ENCODE measurements around the gene UCKL1. TPM values are rescaled to one million over a fixed set of nuclear protein-coding genes. Genes with fewer than 3 reads are reported as not detected.
"Not testable (repeated sequence)": the region's sequence is repeated elsewhere in the genome, so short reads cannot be mapped to it uniquely, and the experiment has no call there.

Gene UCKL1
- total RNA-seq, 4 donors from 2014 or later = 31.2 to 96.0 (median 50.0) TPM

DNA sequence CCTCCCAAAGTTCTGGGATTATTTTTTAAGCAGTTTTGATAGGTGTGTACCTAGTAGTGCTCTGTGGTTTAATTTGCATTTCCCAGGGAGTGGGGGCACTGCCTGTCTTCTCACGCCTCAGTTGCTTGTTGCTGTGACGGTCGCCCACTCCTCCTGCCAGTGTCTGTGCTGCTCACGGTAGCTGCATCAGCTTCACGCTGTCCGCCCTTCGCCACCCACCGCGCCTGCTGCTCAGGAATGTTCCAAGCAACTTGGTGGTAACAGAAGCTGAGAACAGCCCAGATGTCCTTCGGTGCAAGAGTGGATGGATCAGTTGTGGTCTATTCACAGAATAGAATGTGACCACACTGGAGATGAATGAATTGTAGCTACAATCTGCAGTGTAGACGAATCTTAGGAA lies 38.4 kb downstream of the UCKL1 start:
- 76 to 88% methylated on average over 11 of the region's 11 CpGs for WGBS, 2 donors

DNA sequence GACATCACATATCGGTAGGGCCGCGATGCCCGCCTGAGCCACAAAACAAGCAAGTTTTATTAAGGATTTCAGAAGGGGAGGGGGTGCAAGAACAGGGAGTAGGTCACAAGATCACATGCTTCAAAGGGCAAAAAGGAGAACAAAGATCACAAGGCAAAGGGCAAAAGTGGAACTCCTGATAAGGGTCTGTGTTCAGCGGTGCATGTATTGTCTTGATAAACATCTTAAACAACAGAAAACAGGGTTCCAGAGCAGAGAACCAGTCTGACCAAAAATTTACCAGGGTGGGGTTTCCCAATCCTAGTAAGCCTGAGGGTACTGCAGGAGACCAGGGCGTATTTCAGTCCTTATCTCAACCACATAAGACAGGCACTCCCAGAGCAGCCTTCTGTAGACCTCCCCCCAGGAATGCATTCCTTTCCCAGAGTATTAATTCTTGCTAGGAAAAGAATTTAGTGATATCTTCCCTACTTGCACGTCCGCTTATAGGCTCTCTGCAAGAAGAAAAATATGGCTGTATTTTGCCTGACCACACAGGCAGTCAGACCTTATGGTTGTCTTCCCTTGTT lies 39.8 kb downstream of the UCKL1 start:
- 75 to 80% methylated on average over 8 of the region's 8 CpGs for WGBS, 2 donors
- H3K4me3 ChIP-seq; H3K27me3 ChIP-seq; H3K27ac ChIP-seq; H3K9me3 ChIP-seq; DNase-seq (ENCODE audit: low spot score in 2 of 2): not testable (repeated sequence)
- H3K4me1 ChIP-seq = peaks cover 0 to 19% (median 0%) of the 10 kb centered on the region in 4 donors
- peaks cover 0 to 31% (median 0%) of the 10 kb centered on the region in 3 donors for H3K36me3 ChIP-seq

More for the DNA sequence above, 38.4 kb downstream of the UCKL1 start:
- Histone ChIP-seq H3K36me3 (peaks cover 0 to 36% (median 0%) of the 10 kb centered on the region in 3 donors), H3K27me3 (no peaks in the 10 kb centered on the region), H3K4me3 (no peak overlapping the region), H3K9me3 (peaks cover 0 to 9% (median 0%) of the 10 kb centered on the region in 4 donors), H3K27ac (no peak overlapping the region), H3K4me1 (peaks cover 0 to 9% (median 0%) of the 10 kb centered on the region in 4 donors)
- TF ChIP-seq POLR2A (IDR thresholded peaks at IDR 0.05) = no peak
- TF ChIP-seq, protein P1, sequence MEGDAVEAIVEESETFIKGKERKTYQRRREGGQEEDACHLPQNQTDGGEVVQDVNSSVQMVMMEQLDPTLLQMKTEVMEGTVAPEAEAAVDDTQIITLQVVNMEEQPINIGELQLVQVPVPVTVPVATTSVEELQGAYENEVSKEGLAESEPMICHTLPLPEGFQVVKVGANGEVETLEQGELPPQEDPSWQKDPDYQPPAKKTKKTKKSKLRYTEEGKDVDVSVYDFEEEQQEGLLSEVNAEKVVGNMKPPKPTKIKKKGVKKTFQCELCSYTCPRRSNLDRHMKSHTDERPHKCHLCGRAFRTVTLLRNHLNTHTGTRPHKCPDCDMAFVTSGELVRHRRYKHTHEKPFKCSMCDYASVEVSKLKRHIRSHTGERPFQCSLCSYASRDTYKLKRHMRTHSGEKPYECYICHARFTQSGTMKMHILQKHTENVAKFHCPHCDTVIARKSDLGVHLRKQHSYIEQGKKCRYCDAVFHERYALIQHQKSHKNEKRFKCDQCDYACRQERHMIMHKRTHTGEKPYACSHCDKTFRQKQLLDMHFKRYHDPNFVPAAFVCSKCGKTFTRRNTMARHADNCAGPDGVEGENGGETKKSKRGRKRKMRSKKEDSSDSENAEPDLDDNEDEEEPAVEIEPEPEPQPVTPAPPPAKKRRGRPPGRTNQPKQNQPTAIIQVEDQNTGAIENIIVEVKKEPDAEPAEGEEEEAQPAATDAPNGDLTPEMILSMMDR (IDR thresholded peaks at IDR 0.05) = no peak
- no peak for TF ChIP-seq EP300 (IDR thresholded peaks at IDR 0.05)
- DNase-seq (ENCODE audit: low spot score in 2 of 2) = no peak

DNA sequence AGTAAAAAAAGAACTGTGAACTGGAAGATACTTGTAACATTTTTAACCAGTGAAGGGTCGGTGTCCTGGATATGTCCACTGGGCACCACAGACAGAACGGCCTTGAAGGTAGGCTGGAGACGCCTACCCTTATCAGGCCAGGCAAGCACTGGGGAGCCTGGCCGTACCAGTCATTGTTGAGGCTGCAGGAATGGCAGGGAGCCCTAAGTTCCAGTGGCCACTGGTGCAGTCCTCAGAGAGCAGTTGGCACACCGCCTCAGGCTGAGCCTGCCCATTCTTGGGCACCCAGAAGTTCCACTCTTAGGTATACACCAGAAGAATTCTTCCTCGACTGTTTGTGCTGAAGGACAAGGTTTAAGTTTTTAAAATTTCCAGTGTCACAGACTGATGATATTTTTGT lies 40.7 kb downstream of the UCKL1 start:
- Histone ChIP-seq H3K36me3 (peaks cover 0 to 29% (median 0%) of the 10 kb centered on the region in 3 donors), H3K27me3 (no peaks in the 10 kb centered on the region), H3K4me1 (peaks cover 0 to 24% (median 0%) of the 10 kb centered on the region in 4 donors), H3K4me3 (no peak overlapping the region), H3K27ac (no peak overlapping the region), H3K9me3 (peaks cover 0 to 9% (median 0%) of the 10 kb centered on the region in 4 donors)
- WGBS, 2 donors = 87 to 91% methylated on average over 5 to 6 of the region's 6 CpGs
- DNase-seq (ENCODE audit: low spot score in 2 of 2) = no peak
- TF ChIP-seq EP300 (IDR thresholded peaks at IDR 0.05) (no peak), POLR2A (IDR thresholded peaks at IDR 0.05) (no peak)
- TF ChIP-seq, protein P1 (IDR thresholded peaks at IDR 0.05) = no peak

DNA sequence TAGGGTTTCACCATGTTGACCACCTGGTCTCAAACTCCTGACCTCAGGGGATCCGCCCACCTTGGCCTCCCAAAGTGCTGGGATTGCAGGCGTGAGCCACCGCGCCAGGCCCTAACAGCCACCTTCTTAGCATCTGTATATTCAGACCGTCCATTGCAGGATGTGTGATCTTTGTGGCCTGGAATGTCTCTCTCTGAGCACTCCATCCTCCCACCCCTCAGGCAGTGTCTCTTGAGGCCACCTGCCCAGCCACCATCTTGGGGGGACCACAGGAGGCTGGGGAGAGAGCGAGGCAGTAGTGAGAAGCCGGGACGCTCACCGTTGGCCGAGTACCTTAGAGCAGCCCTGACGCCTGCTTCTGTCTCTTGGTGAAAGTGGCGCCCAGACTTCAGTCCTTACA lies 42.4 kb downstream of the UCKL1 start:
- WGBS, 2 donors = 96 to 99% methylated on average over 12 of the region's 12 CpGs
- TF ChIP-seq EP300 (IDR thresholded peaks at IDR 0.05) (no peak), POLR2A (IDR thresholded peaks at IDR 0.05) (no peak)
- TF ChIP-seq, protein P1 (IDR thresholded peaks at IDR 0.05) = no peak
- no peak overlapping the region for H3K27ac ChIP-seq
- H3K4me3 ChIP-seq = no peak overlapping the region
- H3K36me3 ChIP-seq = peaks cover 0 to 19% (median 0%) of the 10 kb centered on the region in 3 donors
- H3K9me3 ChIP-seq = peaks cover 0 to 9% (median 0%) of the 10 kb centered on the region in 4 donors
- no peaks in the 10 kb centered on the region for H3K27me3 ChIP-seq
- DNase-seq (ENCODE audit: low spot score in 2 of 2) = no peak
- peaks cover 0 to 32% (median 0%) of the 10 kb centered on the region in 4 donors for H3K4me1 ChIP-seq

DNA sequence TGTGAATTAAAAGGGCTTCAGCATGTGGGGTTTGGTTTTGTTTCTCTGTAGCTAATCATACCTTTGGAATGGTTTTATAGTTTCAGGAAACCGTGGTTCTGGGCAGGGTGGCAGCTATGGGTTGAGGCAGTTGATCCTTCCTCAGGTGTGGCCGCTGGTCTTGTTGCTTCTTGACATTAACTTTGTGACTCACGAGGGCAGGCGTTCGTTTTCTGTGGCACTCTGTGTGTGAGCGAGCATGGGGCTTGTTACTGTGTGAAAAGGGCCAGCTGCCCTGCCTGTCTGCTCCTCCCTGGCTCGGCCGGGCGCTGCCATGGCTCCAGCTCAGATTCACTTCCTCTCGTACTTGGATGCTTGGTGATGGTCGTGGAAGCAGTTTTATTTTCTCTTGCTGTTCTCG lies 45.0 kb downstream of the UCKL1 start:
- WGBS, 2 donors = 63 to 67% methylated on average over 11 to 12 of the region's 12 CpGs
- Histone ChIP-seq H3K27me3 (no peaks in the 10 kb centered on the region), H3K9me3 (peaks cover 0 to 4% (median 0%) of the 10 kb centered on the region in 4 donors), H3K36me3 (no peaks in the 10 kb centered on the region), H3K4me1 (peaks cover 0 to 44% (median 0%) of the 10 kb centered on the region in 4 donors), H3K4me3 (no peak overlapping the region), H3K27ac (no peak overlapping the region)
- TF ChIP-seq POLR2A (IDR thresholded peaks at IDR 0.05) (no peak), EP300 (IDR thresholded peaks at IDR 0.05) (no peak)
- TF ChIP-seq, protein P1 (IDR thresholded peaks at IDR 0.05) = no peak
- no peak for DNase-seq (ENCODE audit: low spot score in 2 of 2)
